RWPE1 (cell line): ENCODE measurements around the gene PDK3.

Experiments used
- CTCF ChIA-PET: fragments of 350-600 bp; sonication (Branson Sonifier 250); formaldehyde crosslinking; extraction: SDS; loops from one replicate; lab custom pipeline; 2021; lab: Yijun Ruan, JAX
- POLR2A ChIA-PET: fragments of 400-600 bp; formaldehyde crosslinking; extraction: SDS; loops from one replicate; lab custom pipeline; 2020; ENCODE audit warnings: antibody characterized with exemption; ENCODE audit not compliant: low non-redundant PET; lab: Yijun Ruan, JAX
- DNase-seq: peaks from one replicate; pipeline ENCODE4 v3.0.0; 2012; ENCODE audit warnings: low spot score
- H3K27ac ChIP-seq: fragments of 450-650 bp; 2 replicates; pipeline ENCODE4 v1.5.1; 2017
- TF ChIP-seq, protein P1 (sequence below): fragments of 450-650 bp; conservative IDR thresholded peaks from 2 replicates; pipeline ENCODE4 v1.5.1; 2017; ENCODE audit warnings: low read depth, mild to moderate bottlenecking

Gene PDK3

DNA sequence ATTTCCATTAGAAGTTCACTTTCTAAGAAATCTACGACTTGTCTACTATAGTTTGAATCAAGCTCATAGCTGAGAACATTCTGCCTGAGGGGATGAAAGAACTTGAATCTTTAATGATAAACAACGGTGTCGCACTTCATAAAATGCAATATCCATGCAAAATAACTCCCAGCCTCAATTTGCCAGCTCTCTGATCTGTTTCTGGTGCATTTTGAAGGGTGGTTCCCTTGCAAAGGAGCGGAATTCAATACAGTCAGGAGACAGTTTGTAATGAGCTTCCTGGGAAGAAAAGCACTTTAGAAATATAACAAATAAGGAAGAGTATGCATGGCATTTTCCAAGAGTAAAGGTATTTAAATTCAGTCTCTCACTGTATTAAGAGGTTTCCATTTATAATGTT lies 102.1 kb downstream of the PDK3 start:
- no peak overlapping the region for H3K27ac ChIP-seq
- DNase-seq: no peak
- TF ChIP-seq, protein P1, sequence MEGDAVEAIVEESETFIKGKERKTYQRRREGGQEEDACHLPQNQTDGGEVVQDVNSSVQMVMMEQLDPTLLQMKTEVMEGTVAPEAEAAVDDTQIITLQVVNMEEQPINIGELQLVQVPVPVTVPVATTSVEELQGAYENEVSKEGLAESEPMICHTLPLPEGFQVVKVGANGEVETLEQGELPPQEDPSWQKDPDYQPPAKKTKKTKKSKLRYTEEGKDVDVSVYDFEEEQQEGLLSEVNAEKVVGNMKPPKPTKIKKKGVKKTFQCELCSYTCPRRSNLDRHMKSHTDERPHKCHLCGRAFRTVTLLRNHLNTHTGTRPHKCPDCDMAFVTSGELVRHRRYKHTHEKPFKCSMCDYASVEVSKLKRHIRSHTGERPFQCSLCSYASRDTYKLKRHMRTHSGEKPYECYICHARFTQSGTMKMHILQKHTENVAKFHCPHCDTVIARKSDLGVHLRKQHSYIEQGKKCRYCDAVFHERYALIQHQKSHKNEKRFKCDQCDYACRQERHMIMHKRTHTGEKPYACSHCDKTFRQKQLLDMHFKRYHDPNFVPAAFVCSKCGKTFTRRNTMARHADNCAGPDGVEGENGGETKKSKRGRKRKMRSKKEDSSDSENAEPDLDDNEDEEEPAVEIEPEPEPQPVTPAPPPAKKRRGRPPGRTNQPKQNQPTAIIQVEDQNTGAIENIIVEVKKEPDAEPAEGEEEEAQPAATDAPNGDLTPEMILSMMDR: no peak
- ChIA-PET POLR2A (no interaction called here), CTCF (interaction anchor here (0.6 kb wide), 1 partner anchor 65 kb away, joined by 7 read pairs; no protein-coding TSS in a partner anchor)

DNA sequence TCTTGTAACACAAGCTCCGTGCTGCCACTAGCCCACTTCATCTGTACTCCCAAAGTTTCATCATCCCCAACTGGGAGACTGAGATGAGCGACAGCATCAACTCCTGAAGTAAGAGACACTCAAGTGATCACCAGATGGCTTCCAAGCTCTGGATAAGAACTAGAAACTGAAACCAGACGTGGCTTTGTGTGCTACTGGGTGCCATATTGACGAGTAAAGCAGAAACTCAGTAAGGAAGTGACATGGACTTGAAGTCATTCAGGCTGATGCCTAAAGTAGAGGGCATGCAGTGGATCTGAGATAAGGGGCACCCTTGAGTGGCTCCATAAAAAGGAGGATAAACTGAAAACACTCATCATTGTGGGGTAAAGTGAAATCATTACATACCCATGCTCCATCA lies 109.7 kb downstream of the PDK3 start:
- ChIA-PET POLR2A (no interaction called here), CTCF (no interaction called here)
- TF ChIP-seq, protein P1: no peak
- no peak overlapping the region for H3K27ac ChIP-seq
- no peak for DNase-seq

DNA sequence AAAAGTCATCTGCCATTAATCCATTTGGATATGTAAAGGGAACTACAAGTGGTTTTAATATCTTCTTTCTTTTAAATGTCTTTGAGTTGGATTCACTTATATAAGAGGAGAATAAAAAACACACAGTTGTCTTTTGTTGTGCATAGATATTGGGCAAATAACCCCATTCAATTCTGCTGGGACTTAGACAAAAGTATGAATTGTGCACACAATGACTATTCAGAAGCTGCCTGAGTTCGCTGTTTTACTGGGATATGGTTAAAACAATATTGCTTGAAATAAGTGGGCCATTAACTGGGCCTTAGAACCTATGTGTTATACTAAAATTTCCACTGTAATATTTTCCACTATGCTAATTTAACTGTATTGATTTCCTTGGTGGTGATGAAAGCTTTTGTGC lies 110.4 kb downstream of the PDK3 start:
- ChIA-PET POLR2A (no interaction called here), CTCF (no interaction called here)
- TF ChIP-seq, protein P1: no peak
- DNase-seq: no peak
- H3K27ac ChIP-seq: no peak overlapping the region

DNA sequence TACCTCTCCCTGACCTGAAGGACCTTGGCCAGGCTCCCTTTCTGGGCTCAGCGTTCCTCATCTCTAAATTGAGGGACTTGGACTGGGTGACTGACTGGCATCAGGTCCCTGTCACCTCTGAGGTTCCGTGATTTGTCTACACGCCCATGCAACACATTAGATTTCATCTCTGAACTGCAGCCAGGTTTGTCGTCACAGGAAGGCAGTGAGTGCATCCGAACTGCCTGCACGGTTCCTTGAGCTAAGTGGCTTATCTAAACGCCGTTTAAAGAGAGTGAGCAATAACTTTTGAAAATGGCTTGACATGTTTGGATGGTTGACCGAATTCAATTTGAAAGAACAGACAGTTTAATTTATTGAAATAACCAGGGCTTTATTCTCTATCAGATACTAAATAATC lies 112.0 kb downstream of the PDK3 start:
- no peak overlapping the region for H3K27ac ChIP-seq
- ChIA-PET POLR2A (no interaction called here), CTCF (no interaction called here)
- DNase-seq: no peak
- TF ChIP-seq, protein P1: no peak
